HG03520 (cell line): ENCODE results near the gene SSU72.
A peak's percentile ranks its signal among the peaks of the same experiment; 100 is the strongest.
"Not testable (repeated sequence)": the region's sequence is repeated elsewhere in the genome, so short reads cannot be mapped to it uniquely, and the experiment has no call there.

Experiments
- ATAC-seq: cut with Tn5 transposase; IDR thresholded peaks from one replicate; pipeline ENCODE4 v1.9.1; 2021; ENCODE audit warnings: mild to moderate bottlenecking, moderate library complexity; ENCODE audit not compliant: unreplicated experiment

SSU72 gene

DNA sequence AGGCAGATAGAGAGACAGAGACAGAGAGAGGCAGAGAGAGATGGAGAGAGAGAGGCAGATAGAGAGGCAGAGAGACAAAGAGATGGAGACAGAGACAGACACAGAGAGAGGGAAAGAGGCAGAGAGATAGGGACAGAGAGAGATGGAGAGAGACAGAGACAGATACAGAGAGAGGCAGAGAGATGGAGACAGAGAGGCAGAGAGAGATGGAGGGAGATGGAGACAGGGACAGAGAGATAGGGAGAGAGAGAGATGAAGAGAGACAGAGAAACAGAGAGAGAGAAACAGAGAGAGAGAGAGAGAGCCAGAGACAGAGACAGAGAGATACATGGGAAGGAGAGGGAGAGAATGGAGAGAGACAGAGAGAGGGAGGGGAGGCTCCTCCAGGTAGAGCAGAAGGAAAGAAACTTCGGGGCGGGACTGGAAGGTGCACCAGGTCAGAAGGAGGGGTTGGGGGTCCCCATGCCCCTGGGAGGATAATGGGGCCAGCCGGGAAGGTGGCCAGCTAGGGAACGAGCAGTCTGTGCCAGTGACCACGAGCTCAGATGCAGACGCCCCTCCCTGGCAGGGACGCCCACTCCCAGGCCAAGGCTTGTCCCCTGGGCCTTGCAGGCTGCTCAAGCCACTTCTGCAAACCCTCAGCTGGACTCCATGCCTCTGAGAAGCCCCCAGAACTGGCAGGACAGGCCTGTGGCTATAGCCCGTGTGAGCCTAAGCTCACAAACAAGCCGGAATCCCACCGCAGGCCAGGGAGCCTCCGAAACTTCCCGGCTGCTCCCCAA lies 22.0 kb upstream of the SSU72 start:
- ATAC-seq, result no peak

DNA sequence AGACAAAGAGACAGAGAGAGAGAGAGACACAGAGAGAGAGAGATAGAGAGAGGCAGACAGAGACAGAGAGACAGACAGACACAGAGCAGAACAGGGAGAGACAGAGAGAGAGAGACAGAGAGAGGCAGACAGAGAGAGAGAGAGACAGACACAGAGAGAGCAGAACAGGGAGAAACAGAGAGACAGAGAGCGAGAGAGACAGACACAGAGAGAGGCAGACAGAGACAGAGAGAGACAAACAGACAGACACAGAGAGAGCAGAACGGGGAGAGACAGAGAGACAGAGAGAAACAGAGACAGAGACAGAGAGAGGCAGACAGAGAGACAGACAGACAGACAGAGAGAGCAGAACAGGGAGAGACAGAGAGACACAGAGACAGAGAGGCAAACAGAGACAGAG lies 20.7 kb upstream of the SSU72 start:
- not testable (repeated sequence) for ATAC-seq

DNA sequence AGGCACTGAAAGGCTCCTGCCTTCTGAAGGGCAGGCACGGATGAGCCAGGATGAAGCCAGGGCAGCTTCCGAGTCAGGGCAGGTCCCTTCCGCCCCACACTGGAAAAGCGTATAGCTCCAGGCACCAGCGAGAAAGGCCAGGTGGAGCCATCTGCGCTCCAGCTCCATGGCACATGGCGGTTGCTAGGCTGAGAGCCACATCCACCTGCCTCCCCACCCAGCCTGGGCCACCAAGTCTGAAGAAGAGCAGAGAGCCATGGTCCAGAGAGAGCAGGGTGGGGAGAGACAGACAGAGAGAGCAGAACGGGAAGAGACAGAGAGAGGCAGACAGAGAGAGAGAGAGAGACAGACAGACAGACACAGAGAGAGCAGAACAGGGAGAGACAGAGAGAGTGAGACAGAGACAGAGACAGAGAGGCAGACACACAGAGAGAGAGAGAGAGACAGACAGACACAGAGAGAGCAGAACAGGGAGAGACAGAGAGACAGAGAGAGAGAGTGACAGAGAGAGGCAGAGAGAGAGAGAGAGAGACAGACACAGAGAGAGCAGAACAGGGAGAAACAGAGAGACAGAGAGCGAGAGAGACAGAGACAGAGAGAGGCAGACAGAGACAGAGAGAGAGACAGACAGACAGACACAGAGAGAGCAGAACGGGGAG lies 20.1 kb upstream of the SSU72 start:
- ATAC-seq, result no peak

DNA sequence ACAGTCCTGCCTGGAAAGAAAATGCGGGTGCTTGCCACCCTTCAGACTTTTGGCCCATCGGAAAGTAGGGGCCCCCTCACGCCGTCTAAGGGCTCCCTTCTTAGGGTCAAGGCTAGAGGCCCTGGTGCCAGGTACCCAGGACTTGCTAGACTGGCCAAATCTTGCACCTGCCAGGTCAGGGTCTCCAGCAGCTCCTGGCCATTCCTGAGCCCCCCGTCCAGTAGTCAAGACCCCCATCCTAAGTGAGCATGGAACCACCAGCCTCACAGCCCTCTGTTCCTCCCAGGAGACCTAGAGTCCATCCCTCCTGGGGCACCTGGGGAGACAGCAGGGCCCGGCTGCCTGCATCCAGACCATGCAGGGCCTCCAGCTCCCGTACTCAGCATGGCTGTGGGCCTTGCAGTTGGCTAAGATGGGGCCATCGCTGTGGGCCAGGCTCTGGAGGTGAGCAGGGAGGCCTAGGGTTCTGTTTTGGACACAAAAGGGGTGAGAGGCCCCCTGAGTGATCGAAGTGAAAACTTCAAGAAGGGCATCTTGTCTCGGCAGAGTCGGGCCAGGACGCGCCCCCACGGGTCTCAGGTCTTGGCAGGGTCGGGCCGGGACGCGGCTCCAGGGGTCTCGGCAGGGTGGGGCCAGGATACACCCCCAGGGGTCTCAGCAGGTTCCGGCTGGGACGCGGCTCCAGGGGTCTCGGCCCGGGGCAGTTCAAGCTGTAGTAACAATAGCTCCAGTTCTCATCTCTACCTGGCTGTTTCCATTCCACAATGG lies 19.4 kb upstream of the SSU72 start:
- ATAC-seq, result no peak

DNA sequence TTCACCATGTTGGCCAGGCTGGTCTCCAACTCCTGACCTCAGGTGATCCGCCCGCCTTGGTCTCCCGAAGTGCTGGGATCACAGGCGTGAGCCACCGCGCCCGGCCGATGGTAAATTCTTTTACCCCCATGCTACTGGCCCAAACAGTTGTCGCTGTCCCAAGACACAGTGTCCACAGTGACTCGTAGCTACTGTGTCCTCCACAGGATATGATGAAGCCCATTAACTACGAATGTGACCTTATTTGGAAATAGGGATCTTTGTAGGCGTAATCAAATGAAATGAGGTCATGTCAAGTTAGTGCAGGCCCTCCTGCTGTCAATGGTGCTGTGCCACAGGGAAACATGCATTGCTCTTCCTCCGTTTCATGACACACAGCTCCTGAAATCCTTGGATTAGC lies 16.8 kb upstream of the SSU72 start:
- no peak for ATAC-seq

DNA sequence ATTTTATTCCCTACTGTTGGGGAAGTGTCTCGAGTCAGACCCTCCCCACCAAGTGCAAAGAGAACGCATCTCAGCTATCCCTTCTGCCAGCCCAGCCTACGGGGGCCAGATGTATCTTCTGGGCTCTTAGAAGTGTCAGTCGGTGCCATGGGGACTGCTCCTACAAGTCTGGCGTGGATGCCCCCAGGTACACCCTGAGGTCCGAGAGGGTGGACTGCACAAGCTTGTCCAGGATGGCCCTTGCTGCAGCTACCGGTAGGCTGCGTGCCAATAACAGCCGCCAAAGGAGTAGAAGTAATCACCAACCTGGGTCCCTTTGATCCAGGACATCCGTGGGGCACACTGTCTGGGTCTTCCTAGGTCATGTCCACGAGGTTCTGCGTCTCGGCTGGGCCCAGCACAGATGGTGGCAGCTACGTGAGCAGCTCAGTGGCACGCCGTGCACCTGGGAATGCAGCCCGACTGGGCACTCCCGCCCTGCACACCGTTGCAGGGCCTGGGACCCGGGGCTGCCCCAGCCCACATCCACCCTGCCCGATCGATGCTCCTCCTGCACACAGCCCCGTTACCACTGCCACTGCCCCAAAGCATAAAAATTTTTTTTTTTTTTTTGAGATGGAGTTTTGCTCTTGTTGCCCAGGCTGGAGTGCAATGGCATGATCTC lies 8.8 kb upstream of the SSU72 start:
- ATAC-seq, result no peak

DNA sequence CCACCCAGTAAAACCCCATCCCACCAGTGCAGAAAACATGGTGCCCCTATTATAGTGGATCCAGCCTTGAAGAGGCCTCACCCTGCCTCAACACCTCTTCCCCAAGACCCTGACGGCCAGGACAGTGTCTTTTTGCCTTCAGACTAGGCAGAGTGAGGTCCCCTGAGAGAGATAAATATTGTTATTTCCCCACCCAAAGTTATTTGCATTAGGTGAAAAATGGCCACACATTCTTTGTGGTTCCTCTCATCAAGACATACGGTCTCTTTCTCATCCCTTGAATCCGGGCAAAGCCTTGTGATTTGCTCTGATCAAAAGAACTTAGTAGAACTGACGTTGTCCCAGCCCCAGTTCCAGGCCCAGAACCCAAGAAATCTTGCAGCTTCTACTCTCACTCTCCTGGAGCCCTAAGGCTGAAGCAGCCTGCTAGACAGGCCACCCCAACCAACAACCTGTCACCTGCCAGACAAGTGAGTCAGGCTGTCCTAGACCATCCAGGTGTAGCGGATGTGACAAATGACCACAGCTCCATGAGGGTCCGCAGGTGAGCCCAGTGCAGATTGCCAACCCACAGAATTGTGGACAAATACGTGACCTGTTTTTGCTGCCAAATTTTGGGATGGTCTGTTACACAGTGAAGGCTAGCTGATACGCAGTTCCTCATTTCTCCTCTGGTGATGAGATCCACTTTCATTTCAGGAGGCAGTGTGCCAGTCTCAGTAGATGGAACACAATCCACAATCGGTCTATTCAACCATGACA lies 8.1 kb upstream of the SSU72 start:
- no peak for ATAC-seq

DNA sequence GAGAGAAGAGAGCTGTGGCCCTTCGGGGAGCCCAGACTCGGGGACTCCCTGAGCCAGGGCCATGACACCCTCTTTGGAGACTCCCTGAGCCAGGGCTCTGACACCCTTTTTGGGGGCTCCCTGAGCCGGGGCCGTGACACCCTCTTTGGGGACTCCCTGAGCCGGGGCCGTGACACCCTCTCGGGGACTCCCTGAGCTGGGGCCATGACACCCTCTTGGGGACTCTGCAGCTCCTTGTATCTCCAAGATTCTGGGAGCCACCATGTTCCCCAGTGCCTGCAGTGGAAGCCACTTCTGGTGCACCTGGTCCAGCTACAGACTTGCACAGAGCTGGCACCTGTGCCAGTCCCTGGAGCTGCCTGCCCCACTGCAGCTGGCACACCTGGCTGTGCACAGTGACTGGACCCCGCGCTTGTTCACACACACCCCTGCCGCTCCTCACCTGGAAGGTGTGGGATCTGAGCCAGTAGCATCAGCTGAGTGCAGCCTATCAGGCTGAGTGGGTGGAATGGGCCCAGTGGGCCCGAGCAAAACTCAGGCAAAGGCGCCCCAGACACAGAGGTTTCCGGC lies 3.8 kb upstream of the SSU72 start:
- ATAC-seq, result no peak

DNA sequence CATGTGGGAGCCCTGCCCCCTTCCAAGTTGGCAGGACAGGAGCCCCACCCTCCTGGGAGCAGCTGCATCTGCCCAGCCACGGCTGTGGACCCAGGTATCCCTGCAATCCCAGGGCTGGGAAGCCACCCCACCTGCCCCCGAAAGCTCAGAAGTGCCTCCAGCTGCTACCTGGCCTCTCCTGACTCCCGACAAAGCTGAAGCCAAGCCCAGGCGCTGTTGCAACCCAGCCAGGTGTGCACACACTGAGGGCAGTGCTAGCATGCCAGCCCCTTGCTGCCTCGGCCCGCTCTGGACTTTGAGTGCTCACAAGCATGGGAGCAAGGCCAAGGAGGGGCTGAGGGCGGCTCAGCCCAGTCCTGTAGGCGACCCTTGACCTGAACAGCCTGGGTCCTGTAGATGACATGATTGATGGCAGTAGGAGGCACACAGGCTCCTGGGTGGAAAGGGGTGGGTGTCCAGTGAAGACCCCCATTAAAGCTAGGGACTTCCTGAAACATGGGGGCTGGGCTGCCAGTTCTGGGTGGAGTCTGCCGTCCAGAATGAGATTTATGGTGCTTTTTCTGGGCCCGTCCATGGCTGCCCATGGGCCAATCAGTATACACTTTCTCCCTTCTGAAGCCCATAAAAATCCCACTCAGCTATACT lies 2.8 kb upstream of the SSU72 start:
- no peak for ATAC-seq

DNA sequence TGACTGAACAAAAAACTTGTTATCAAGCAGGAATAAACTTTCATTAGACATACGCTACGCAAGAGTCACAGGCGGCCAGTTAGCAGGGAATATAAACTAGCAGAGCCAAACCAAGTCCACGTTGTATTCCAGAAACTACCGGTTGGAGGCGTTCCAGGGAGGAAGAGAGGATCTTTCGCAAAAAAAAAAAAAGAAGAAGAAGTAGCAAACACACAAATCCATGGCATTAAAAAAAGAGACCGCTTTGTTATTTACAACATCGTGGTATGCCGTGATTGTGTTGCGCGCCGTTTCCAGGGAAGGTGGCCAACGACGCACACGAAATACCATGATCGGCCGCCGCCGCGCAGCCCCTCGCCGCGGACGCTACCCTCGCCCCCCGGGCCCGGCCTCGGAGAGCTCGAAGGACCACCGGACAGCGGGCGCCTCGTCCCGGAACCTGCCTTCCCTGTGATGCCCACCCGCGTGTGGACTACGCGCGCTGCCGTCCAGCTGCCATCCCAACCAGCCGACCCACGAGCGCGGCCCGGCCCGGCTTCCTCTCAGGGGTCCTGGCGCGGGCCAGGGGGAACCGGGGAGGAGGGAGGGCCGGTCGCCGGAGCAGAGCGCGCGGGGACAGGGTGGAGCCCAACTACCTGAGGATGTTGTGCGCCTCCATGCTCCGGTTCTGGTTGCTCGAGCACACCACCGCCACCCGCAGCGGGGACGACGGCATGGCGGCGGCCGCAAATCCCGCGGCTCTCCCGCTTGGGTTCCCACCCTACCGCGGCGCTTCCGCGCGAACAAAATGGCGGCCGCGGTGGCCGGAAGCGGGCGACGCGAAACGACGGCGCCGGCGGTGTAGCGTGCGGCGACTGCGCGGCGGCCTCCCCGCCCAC lies 581 bp downstream of the SSU72 start:
- peak; percentile 47 for ATAC-seq

DNA sequence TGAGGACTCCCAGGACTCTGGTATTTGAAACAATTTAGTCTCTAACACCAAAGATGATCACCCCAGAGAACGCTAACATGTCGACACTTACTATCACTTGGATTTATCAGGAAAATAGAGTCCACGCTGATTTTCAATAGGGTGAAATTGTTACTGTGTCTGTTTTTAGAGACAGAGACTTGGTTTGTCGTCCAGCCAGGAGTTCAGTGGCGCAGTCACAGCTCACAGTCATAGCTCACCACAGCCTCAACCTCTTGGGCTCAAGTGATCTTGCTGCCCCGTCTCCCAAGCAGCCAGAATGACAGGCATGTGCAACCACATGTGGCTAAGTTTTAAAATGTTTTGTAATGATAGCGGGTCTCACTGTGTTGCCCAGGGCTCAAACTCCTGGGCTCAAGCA lies 5.3 kb downstream of the SSU72 start:
- no peak for ATAC-seq

DNA sequence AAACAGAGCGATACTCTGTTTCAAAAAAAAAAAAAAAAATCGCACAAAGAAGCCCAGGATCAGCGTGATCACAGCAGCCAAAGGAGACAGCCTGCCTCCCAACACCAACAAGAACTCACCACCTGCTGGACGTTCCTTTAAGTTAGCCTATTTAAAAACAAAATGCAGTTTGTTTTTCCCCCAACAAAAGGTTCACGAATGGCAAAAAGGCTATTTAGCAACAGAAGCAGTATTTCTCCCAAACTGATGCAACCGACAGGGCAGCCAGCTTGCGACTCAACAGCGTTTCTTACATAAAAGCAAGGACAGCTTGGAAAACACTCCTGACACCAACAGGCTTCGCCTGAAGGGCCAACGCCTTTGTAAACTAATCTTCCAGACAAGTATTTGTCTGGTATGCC lies 6.8 kb downstream of the SSU72 start:
- no peak for ATAC-seq

DNA sequence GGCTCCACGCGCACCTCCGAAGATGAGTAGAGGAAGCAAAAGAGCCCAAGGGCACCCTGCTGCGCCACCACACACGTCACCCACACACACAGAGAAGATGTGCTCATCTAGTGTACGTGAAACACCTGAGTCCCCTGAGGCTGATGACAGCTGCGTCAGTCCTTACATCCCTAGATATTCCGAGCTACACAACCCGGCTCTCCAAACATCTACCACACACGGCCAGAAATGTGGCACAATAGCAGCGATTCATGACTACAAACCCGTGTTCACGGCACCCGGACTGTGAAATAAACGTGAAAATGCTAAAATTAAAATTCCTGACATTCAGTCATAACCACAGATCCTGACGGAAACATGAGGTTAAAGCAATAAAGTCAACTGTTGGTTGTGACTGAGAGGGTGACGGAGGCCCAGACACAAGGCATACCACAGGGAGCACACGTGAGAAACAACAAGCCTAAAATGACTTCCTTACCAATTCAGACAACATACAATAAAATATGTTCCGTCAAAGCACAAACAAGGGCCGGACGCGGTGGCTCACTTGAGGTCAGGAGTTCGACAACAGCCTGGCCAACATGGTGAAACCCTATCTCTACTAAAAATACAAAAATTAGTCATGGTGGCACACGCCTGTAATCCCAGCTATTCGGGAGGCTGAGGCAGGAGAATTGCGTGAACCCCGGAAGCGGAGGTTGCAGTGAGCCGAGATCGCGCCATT lies 7.3 kb downstream of the SSU72 start:
- ATAC-seq, result no peak

DNA sequence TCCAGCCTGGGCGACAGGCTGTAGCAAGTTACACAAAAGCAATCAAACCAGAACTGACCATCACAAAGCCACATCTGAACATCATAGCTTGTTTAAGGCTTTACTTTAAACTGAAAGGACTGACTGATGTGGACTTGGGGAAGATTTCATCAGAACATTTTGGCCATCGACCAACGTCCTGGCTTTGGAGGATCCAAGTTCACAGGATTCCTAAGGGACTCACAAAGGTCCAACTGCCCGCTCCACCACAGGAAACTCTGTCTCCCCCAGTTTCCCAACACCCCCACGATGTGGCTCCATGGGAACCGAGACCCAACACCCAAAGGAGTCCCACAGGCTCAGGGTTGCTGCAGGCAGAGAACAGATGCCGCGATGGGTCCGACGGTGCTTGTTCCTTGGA lies 9.3 kb downstream of the SSU72 start:
- no peak for ATAC-seq

DNA sequence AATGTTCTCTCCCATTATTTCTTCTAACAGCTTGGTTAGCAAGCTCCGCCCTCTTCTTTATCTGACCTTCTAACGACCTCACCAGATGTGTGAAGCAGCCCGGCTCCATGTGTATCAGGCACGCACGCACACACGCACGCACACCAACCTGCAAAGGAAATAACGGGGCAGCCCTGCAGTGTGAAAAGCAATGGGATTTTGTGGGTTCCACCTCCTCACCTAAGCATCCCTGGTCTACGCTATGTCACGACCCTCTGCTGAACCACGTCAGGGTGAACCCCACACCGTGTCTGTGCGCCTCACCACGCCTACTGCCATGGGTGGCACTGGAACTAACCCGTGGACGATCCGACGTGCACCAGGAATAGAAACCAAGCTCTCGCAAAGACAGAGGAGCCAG lies 10.4 kb downstream of the SSU72 start:
- no peak for ATAC-seq

DNA sequence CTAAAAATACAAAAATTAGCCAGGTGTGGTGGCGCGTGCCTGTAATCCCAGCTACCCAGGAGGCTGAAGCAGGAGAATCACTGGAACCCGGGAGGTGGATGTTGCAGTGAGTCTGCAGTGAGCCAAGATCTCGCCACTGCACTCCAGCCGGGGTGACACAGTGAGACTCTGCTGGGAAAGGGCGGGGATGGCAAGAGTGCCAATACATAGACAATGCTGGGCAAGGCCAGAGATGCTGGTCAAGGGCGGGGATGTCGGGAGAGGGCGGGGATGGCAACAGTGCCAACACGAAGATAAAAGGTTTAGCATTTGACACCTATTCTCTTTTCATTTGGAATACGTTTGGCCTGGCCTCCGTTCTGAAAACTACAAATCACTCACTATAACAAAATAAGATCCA lies 11.0 kb downstream of the SSU72 start:
- ATAC-seq, result no peak

DNA sequence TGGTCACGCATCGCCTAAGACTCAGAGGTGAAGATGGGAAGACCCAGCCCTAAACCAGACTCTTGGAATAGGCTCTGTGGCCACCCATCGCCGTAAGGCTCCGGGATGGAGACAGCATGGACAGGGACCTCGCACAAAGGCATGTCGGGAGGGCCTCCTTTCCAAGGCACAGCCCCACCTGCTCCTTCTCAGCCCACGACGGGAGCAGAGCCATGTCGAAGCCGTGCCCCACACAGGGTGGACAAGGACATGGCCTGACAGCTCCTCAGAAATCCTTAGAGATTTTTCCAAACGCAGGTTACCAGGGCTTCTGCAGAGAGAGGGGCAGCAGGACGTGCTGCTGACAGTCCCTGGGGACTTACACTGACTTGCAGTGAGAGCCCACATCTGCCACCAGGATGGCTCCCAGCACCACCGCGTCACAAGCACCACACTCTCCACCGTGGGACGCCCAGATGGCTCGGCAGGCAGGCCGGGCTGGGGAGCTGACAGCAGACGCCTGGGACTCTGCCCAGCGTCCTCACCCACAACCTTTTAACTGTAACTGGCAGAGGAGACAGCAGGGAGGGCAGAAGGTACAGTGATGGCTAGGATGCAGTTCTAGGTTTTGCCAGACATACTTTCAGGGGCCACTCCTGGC lies 12.0 kb downstream of the SSU72 start:
- no peak for ATAC-seq
